ENCODE data around the gene PAQR8. TPM values are rescaled to one million over a fixed set of nuclear protein-coding genes. Genes with fewer than 3 reads are reported as not detected.

Gene PAQR8
- total RNA-seq, 1 donor from 2014 or later, result 5.8 TPM

DNA sequence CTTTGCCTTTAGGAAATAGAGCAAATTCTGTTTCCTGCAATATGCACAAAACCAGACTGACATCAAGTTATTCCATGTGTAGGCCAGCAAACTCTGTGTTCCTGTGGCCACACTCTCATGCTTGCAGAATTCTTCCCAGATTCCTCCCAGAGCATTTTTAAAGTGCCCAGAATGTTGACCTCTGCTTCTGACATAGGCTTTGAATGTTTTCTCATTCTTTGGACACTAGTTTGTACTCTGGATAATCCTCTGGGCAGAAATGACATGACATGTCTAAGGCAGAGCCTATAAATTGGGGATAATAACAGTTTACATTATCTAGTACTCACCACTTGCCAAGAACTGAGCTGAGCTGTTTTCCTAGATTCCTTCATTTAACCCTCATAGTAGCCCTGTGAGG lies 49.0 kb downstream of the PAQR8 start:
- H3K4me3 ChIP-seq, result no peak overlapping the region
- peaks cover 3% of the 10 kb centered on the region for H3K27me3 ChIP-seq
- ATAC-seq (no peak), DNase-seq (no peak)
- H3K9me3 ChIP-seq, result no peaks in the 10 kb centered on the region
- H3K4me1 ChIP-seq, result no peaks in the 10 kb centered on the region
- TF ChIP-seq, protein P1, sequence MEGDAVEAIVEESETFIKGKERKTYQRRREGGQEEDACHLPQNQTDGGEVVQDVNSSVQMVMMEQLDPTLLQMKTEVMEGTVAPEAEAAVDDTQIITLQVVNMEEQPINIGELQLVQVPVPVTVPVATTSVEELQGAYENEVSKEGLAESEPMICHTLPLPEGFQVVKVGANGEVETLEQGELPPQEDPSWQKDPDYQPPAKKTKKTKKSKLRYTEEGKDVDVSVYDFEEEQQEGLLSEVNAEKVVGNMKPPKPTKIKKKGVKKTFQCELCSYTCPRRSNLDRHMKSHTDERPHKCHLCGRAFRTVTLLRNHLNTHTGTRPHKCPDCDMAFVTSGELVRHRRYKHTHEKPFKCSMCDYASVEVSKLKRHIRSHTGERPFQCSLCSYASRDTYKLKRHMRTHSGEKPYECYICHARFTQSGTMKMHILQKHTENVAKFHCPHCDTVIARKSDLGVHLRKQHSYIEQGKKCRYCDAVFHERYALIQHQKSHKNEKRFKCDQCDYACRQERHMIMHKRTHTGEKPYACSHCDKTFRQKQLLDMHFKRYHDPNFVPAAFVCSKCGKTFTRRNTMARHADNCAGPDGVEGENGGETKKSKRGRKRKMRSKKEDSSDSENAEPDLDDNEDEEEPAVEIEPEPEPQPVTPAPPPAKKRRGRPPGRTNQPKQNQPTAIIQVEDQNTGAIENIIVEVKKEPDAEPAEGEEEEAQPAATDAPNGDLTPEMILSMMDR (IDR thresholded peaks at IDR 0.05), result no peak
- intact Hi-C loops (cut with DNase I), result loop anchor here (10.0 kb wide), 1 partner anchor 184 kb away; no protein-coding TSS in a partner anchor
- no peak overlapping the region for H3K27ac ChIP-seq
- H3K36me3 ChIP-seq, result no peaks in the 10 kb centered on the region

DNA sequence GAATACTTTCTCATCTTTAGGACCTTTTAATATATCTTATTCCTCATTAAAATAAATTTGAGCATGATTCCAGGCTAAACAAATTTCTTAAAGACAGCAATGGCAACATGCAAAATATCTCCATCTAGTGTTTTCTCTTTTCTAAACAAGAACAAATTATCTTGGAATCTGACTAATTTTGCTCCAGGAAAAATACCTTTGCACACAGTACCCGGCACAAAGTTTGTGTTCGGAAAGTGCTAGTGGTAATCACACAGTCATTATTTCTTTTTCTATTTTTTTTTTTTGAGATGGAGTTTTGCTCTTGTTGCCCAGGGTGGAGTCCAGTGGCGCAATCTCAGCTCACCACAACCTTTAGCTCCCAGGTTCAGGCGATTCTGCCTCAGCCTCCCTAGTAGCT lies 50.0 kb downstream of the PAQR8 start:
- ATAC-seq, result no peak
- H3K4me1 ChIP-seq, result peaks cover 5% of the 10 kb centered on the region
- TF ChIP-seq, protein P1 (IDR thresholded peaks at IDR 0.05), result no peak
- intact Hi-C loops (cut with DNase I), result loop anchor here (10.0 kb wide), 1 partner anchor 183 kb away; no protein-coding TSS in a partner anchor
- no peak overlapping the region for H3K4me3 ChIP-seq
- no peak overlapping the region for H3K27ac ChIP-seq
- DNase-seq, result no peak
- no peaks in the 10 kb centered on the region for H3K36me3 ChIP-seq
- no peaks in the 10 kb centered on the region for H3K9me3 ChIP-seq
- H3K27me3 ChIP-seq, result peaks cover 3% of the 10 kb centered on the region

DNA sequence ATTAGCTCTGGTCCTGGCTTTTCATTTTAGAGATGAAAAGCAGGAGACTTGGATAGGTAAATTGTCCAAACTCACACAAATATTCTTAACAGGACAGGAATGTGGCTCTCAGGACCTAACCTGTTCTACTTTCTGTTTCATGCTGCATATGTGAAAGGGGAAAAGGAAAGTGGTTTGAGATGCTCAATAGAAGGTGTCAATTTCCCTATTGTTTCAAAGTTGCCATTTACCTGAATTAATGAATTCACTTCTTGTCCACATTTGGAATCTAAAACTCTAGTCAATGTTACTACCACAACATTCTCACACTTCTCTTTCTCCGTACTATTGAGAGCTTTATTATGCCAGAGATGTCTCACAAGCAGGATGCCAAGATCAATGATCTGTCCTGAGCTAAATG lies 53.4 kb downstream of the PAQR8 start:
- ATAC-seq, result no peak
- H3K9me3 ChIP-seq, result no peaks in the 10 kb centered on the region
- H3K4me3 ChIP-seq, result no peak overlapping the region
- no peak overlapping the region for H3K27ac ChIP-seq
- H3K4me1 ChIP-seq, result peaks cover 10% of the 10 kb centered on the region
- intact Hi-C loops (cut with DNase I), result loop anchor here (10.0 kb wide), 1 partner anchor 179 kb away; no protein-coding TSS in a partner anchor
- no peak for DNase-seq
- peaks cover 3% of the 10 kb centered on the region for H3K27me3 ChIP-seq
- TF ChIP-seq, protein P1 (IDR thresholded peaks at IDR 0.05), result no peak
- H3K36me3 ChIP-seq, result no peaks in the 10 kb centered on the region

DNA sequence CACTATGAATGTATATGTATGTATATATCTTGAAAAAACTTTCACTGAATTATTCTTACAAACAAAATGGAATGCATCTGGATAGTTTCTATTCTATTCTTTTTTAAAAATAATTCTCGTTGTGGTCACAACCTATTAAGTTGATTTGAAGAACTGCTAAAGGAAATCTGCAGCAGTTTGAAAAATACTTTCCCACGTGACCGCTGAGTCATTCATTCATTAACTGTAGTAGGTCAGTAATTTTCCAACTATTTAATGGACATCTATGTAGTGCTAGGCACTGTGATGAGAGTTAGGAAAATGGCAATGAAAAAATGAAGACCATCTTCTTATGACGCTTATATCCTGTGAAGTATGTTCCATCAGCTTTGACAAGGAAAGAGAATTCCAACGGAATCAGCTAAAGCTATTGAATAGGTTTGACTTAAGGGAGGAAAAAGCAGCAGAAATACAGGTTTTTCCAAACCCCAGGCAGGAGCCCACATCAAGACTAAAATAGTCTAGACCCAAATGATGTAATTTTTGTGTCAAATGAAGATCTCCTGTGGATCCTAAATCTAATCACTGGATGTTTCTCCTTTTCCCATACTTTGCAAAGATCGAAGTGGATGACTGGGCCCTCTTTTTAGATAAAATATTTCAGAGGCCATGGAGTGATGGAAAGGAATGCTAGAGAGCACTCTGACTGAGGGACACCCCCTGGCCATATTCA lies 54.1 kb downstream of the PAQR8 start:
- H3K27me3 ChIP-seq, result peaks cover 3% of the 10 kb centered on the region
- ATAC-seq, result no peak
- H3K27ac ChIP-seq, result no peak overlapping the region
- intact Hi-C loops (cut with DNase I), result loop anchor here (2.0 to 10.0 kb wide), 2 partner anchors 179 to 247 kb away; no protein-coding TSS in a partner anchor
- no peak for DNase-seq
- TF ChIP-seq, protein P1 (IDR thresholded peaks at IDR 0.05), result no peak
- no peaks in the 10 kb centered on the region for H3K9me3 ChIP-seq
- H3K36me3 ChIP-seq, result no peaks in the 10 kb centered on the region
- no peak overlapping the region for H3K4me3 ChIP-seq
- H3K4me1 ChIP-seq, result peaks cover 10% of the 10 kb centered on the region

DNA sequence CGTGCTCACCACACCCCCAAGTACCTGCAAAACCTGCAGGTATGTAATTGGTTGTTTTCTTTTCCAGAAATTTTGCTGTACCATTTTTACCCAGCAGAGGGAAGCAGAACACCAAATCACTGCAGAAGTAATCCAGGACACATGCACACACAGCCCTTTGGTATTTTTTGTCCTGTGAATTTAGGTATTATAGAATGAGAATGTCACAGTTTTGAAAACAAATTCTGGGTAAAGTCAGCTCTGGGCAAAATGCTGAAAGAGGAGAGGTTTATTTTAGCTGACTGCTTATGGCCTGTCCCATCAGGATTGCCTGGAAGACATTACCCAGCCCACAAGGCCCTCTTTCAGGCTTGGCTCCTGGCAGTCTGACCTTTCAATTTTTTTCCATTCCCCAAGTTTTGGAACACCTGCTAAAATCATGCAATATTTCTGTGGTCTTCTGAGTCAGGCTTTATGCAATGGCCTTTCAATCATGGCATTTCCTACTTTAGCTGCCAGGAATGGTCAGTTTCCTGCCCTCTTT lies 54.7 kb downstream of the PAQR8 start:
- H3K27ac ChIP-seq, result no peak overlapping the region
- intact Hi-C loops (cut with DNase I), result loop anchor here (2.0 to 10.0 kb wide), 2 partner anchors 178 to 246 kb away; no protein-coding TSS in a partner anchor
- DNase-seq, result no peak
- H3K27me3 ChIP-seq, result peaks cover 3% of the 10 kb centered on the region
- peak; percentile 48 for ATAC-seq
- H3K4me3 ChIP-seq, result no peak overlapping the region
- peaks cover 10% of the 10 kb centered on the region for H3K4me1 ChIP-seq
- H3K36me3 ChIP-seq, result no peaks in the 10 kb centered on the region
- TF ChIP-seq, protein P1 (IDR thresholded peaks at IDR 0.05), result peak; percentile 85
- H3K9me3 ChIP-seq, result no peaks in the 10 kb centered on the region

All from upper lobe of right lung (tissue), 1 donor.